HepG2 (cell line): ENCODE measurements around the gene PFDN5. TPM values are rescaled to one million over a fixed set of nuclear protein-coding genes. Genes with fewer than 3 reads are reported as not detected.
A peak's percentile ranks its signal among the peaks of the same experiment; 100 is the strongest.

Experiments used
- ATF6 ChIP-seq: sonication (generic); formaldehyde crosslinking; conservative IDR thresholded peaks from 2 replicates; pipeline ENCODE4 v1.4.0; 2020; ENCODE audit warnings: missing genetic modification reagents
- GABPB1 ChIP-seq: IDR thresholded peaks from 2 replicates; pipeline ENCODE4 v1.6.1; 2016; ENCODE audit warnings: mild to moderate bottlenecking, missing genetic modification reagents, moderate library complexity, missing compliant biosample characterization
- KDM2A ChIP-seq: sonication (generic); formaldehyde crosslinking; IDR thresholded peaks from 2 replicates; pipeline ENCODE4 v1.4.0; 2020; ENCODE audit warnings: low read depth, missing genetic modification reagents, borderline replicate concordance
- KIAA2018 ChIP-seq: sonication (generic); formaldehyde crosslinking; IDR thresholded peaks from 2 replicates; pipeline ENCODE4 v1.5.0; 2020; ENCODE audit warnings: mild to moderate bottlenecking, missing genetic modification reagents, borderline replicate concordance
- MATR3 ChIP-seq: sonication (generic); formaldehyde crosslinking; IDR thresholded peaks from 2 replicates; pipeline ENCODE4 v1.4.0; 2020; ENCODE audit warnings: missing genetic modification reagents
- NFE2L1 ChIP-seq: sonication (generic); formaldehyde crosslinking; IDR thresholded peaks from 2 replicates; pipeline ENCODE4 v1.4.0; 2020; ENCODE audit warnings: missing genetic modification reagents, mild to moderate bottlenecking, borderline replicate concordance
- SALL2 ChIP-seq: sonication (generic); formaldehyde crosslinking; IDR thresholded peaks from 2 replicates; pipeline ENCODE4 v1.8.1; 2023; ENCODE audit warnings: mild to moderate bottlenecking, missing genetic modification reagents, inconsistent platforms
- SNAI1 ChIP-seq: sonication (generic); formaldehyde crosslinking; IDR thresholded peaks from 2 replicates; pipeline ENCODE4 v1.5.0; 2020; ENCODE audit warnings: mild to moderate bottlenecking, missing genetic modification reagents, borderline replicate concordance
- ZBTB4 ChIP-seq: sonication (generic); formaldehyde crosslinking; IDR thresholded peaks from 2 replicates; pipeline ENCODE4 v1.4.0; 2020; ENCODE audit warnings: missing genetic modification reagents, mild to moderate bottlenecking, borderline replicate concordance
- ZNF362 ChIP-seq: sonication (generic); formaldehyde crosslinking; IDR thresholded peaks from 2 replicates; pipeline ENCODE4 v1.4.0; 2020; ENCODE audit warnings: missing genetic modification reagents, mild to moderate bottlenecking, borderline replicate concordance
- ZNF678 ChIP-seq: sonication (generic); formaldehyde crosslinking; IDR thresholded peaks from 2 replicates; pipeline ENCODE4 v1.4.0; 2020; ENCODE audit warnings: mild to moderate bottlenecking, missing genetic modification reagents
- ZSCAN25 ChIP-seq: sonication (generic); formaldehyde crosslinking; IDR thresholded peaks from 2 replicates; pipeline ENCODE4 v1.8.0; 2022; ENCODE audit warnings: mild to moderate bottlenecking, missing genetic modification reagents
- polyA plus RNA-seq, 8 experiments: library from polyadenylated mRNA; depleted of rRNA in 3 of 8; stranded (reverse) in 7 of 8; unstranded in 1 of 8; fragments of >200 nt; fragmentation: Illumina TruSeq in 4 of 8; extraction: Trizol in 4 of 8; gene quantifications; 2 replicates each; pipeline versions ENCODE4 v1.2.1 to v1.2.3, GENCODE V29; 2011 to 2016; ENCODE audit warnings: low read depth in 4 of 8, missing spikeins in 1 of 8, mixed read lengths in 1 of 8; ENCODE audit not compliant: insufficient read depth in 1 of 8
- total RNA-seq, 5 experiments: library from RNA; depleted of rRNA; stranded (reverse); fragments of >200 nt; fragmentation: Illumina TruSeq; extraction: Trizol; gene quantifications; 2 replicates each; pipeline ENCODE4 v1.2.3, GENCODE V29; 2016; ENCODE audit warnings: low read depth in 1 of 5

PFDN5 gene
- total and polyA plus RNA-seq, 2 of the 13 experiments (the other 11 are each of a cell fraction or from before 2014, with no cell fraction given), result 449 to 462 TPM

- no peak for TF ChIP-seq NFE2L1 (CRISPR knock-in tag)
- peak; percentile 79; the same call in 1 of the 2 replicates for TF ChIP-seq ZSCAN25 (CRISPR knock-in tag)
- TF ChIP-seq ZNF362 (CRISPR knock-in tag), result peak; percentile 43; the same call in 1 of the 2 replicates
- peak; percentile 100 for TF ChIP-seq GABPB1 (CRISPR knock-in tag)
- no peak for TF ChIP-seq ATF6 (CRISPR knock-in tag)
- TF ChIP-seq SALL2 (CRISPR knock-in tag), result no peak; the same call in 1 of the 2 replicates
- TF ChIP-seq MATR3 (CRISPR knock-in tag), result no peak
- TF ChIP-seq KIAA2018 (CRISPR knock-in tag), result no peak
- TF ChIP-seq ZNF678 (CRISPR knock-in tag), result peak; percentile 83
- TF ChIP-seq KDM2A (CRISPR knock-in tag), result peak; percentile 100
- no peak for TF ChIP-seq ZBTB4
- TF ChIP-seq SNAI1 (CRISPR knock-in tag), result no peak
These were observed 4.3 kb downstream of the PFDN5 start, which contains the start of gene MYG1 (continued) for GRCh38 chr12:53299454-53300180.
